ENCODE data around the gene IMP4. TPM values are rescaled to one million over a fixed set of nuclear protein-coding genes. Genes with fewer than 3 reads are reported as not detected.

The IMP4 gene
- total and polyA plus RNA-seq, 2 experiments from 2014 or later, result 52.4 to 56.4 TPM

DNA sequence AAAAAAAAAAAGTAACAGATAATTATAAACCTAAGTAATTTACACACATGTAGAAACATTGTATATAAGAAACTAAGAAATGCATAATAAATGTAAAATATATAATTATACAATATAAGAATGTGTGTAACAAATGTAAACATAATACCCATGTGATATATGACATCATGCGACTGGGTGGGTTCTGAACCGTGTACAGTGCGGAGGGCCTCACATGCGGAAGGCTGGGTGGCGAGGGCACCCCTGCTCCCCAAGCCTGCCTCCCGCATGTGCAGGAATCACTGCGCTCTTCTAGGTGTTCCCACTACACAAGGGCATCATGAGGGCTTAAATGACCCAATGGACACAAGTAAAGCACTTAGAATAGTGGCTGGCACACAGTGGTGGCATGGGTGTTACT is 15.2 kb downstream of the IMP4 start:
- DNase-seq (ENCODE audit: low spot score), result no peak
- no peaks in the 10 kb centered on the region for H3K4me1 ChIP-seq (ENCODE audit: insufficient read depth)
- H3K4me3 ChIP-seq, result no peak overlapping the region
- over 99% methylated on average over 7 of the region's 7 CpGs for WGBS (ENCODE audit: low lambda C conversion rate, missing lambda C conversion rate)
- H3K27ac ChIP-seq, result no peak overlapping the region
- no peaks in the 10 kb centered on the region for H3K79me2 ChIP-seq
- H3K36me3 ChIP-seq (replicated peaks; ENCODE audit: insufficient read depth, low read depth), result no peaks in the 10 kb centered on the region
- H3K9me3 ChIP-seq (ENCODE audit: low read depth), result no peaks in the 10 kb centered on the region
- no peak overlapping the region for H2AFZ ChIP-seq
- H3K27me3 ChIP-seq, result no peaks in the 10 kb centered on the region
- no peak overlapping the region for H3K4me2 ChIP-seq
- no peaks in the 10 kb centered on the region for H3K9me2 ChIP-seq (replicated peaks; ENCODE audit: insufficient read depth)
- H4K20me1 ChIP-seq (ENCODE audit: insufficient read depth, poor library complexity, severe bottlenecking), result no peaks in the 10 kb centered on the region
- TF ChIP-seq EZH2phosphoT487 (IDR thresholded peaks at IDR 0.05; ENCODE audit: low read depth, severe bottlenecking, unreplicated experiment), result no peak
- TF ChIP-seq, protein P1, sequence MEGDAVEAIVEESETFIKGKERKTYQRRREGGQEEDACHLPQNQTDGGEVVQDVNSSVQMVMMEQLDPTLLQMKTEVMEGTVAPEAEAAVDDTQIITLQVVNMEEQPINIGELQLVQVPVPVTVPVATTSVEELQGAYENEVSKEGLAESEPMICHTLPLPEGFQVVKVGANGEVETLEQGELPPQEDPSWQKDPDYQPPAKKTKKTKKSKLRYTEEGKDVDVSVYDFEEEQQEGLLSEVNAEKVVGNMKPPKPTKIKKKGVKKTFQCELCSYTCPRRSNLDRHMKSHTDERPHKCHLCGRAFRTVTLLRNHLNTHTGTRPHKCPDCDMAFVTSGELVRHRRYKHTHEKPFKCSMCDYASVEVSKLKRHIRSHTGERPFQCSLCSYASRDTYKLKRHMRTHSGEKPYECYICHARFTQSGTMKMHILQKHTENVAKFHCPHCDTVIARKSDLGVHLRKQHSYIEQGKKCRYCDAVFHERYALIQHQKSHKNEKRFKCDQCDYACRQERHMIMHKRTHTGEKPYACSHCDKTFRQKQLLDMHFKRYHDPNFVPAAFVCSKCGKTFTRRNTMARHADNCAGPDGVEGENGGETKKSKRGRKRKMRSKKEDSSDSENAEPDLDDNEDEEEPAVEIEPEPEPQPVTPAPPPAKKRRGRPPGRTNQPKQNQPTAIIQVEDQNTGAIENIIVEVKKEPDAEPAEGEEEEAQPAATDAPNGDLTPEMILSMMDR (IDR thresholded peaks at IDR 0.05; ENCODE audit: poor library complexity), result no peak
- TF ChIP-seq EZH2 (IDR thresholded peaks at IDR 0.05; ENCODE audit: borderline replicate concordance), result no peak

GRCh38 chr2:130358420-130359350 is 16.0 kb downstream of the IMP4 start:
- Histone ChIP-seq H3K36me3 (replicated peaks; ENCODE audit: insufficient read depth, low read depth) (no peaks in the 10 kb centered on the region), H3K9me3 (ENCODE audit: low read depth) (no peaks in the 10 kb centered on the region), H3K9me2 (replicated peaks; ENCODE audit: insufficient read depth) (no peaks in the 10 kb centered on the region), H2AFZ (no peak overlapping the region), H3K27ac (no peak overlapping the region), H3K27me3 (no peaks in the 10 kb centered on the region), H3K4me2 (no peak overlapping the region), H4K20me1 (ENCODE audit: insufficient read depth, poor library complexity, severe bottlenecking) (no peaks in the 10 kb centered on the region), H3K4me1 (ENCODE audit: insufficient read depth) (no peaks in the 10 kb centered on the region), H3K79me2 (no peaks in the 10 kb centered on the region), H3K4me3 (no peak overlapping the region)
- WGBS (ENCODE audit: low lambda C conversion rate, missing lambda C conversion rate), result 91% methylated on average over 33 of the region's 33 CpGs
- DNase-seq (ENCODE audit: low spot score), result no peak
- TF ChIP-seq, protein P1 (IDR thresholded peaks at IDR 0.05; ENCODE audit: poor library complexity), result no peak
- TF ChIP-seq EZH2phosphoT487 (IDR thresholded peaks at IDR 0.05; ENCODE audit: low read depth, severe bottlenecking, unreplicated experiment) (no peak), EZH2 (IDR thresholded peaks at IDR 0.05; ENCODE audit: borderline replicate concordance) (no peak)

- Histone ChIP-seq H3K27me3 (no peaks in the 10 kb centered on the region), H3K4me3 (no peak overlapping the region), H2AFZ (no peak overlapping the region), H3K27ac (no peak overlapping the region), H3K4me2 (no peak overlapping the region), H4K20me1 (ENCODE audit: insufficient read depth, poor library complexity, severe bottlenecking) (no peaks in the 10 kb centered on the region), H3K79me2 (no peaks in the 10 kb centered on the region), H3K9me2 (replicated peaks; ENCODE audit: insufficient read depth) (no peaks in the 10 kb centered on the region), H3K4me1 (ENCODE audit: insufficient read depth) (no peaks in the 10 kb centered on the region), H3K9me3 (ENCODE audit: low read depth) (no peaks in the 10 kb centered on the region), H3K36me3 (replicated peaks; ENCODE audit: insufficient read depth, low read depth) (no peaks in the 10 kb centered on the region)
- 92% methylated on average over 5 of the region's 5 CpGs for WGBS (ENCODE audit: low lambda C conversion rate, missing lambda C conversion rate)
- TF ChIP-seq, protein P1 (IDR thresholded peaks at IDR 0.05; ENCODE audit: poor library complexity), result no peak
- TF ChIP-seq EZH2 (IDR thresholded peaks at IDR 0.05; ENCODE audit: borderline replicate concordance), result no peak
- no peak for TF ChIP-seq EZH2phosphoT487 (IDR thresholded peaks at IDR 0.05; ENCODE audit: low read depth, severe bottlenecking, unreplicated experiment)
- DNase-seq (ENCODE audit: low spot score), result no peak
These were observed 16.8 kb downstream of the IMP4 start for GRCh38 chr2:130359466-130359865.

All from hepatocyte (in vitro differentiated cells).